Stomach (tissue), 4 donors: ENCODE data around the gene ADGRL3.

ENCODE experiments used
- CTCF ChIP-seq, 7 experiments: fragments of 450-650 bp in 4 of 7; fragments of 200-600 bp in 3 of 7; sonication (generic) in 3 of 7; IDR thresholded peaks; one replicate each; pipeline ENCODE4 v1.5.1; 2016 to 2019; ENCODE audit warnings: antibody characterized with exemption in 7 of 7, control low read depth in 2 of 7, mild to moderate bottlenecking in 1 of 7
- POLR2A ChIP-seq, 4 donors: fragments of 450-650 bp; IDR thresholded peaks; one replicate each; pipeline ENCODE4 v1.6.1; 2016; ENCODE audit warnings: antibody characterized with exemption in 4 of 4, control low read depth in 2 of 4, mild to moderate bottlenecking in 1 of 4, moderate library complexity in 1 of 4

GRCh38 chr4:61194571-61194970 lies 5.6 kb upstream of the ADGRL3 start:
- no peak for TF ChIP-seq POLR2A (IDR thresholded peaks at IDR 0.05)
- TF ChIP-seq CTCF (IDR thresholded peaks at IDR 0.05) = no peak
